HG02763 (cell line): ENCODE results near the gene GRB10.

Source experiments
- ATAC-seq: cut with Tn5 transposase; IDR thresholded peaks from one replicate; pipeline ENCODE4 v1.9.1; 2021; ENCODE audit warnings: mild to moderate bottlenecking, moderate library complexity; ENCODE audit not compliant: unreplicated experiment

Gene GRB10

GRCh38 chr7:50721661-50722259 is 60.9 kb downstream of the GRB10 start:
- no peak for ATAC-seq

- no peak for ATAC-seq
Observed at GRCh38 chr7:50721160-50721559, 61.5 kb downstream of the GRB10 start.

GRCh38 chr7:50720295-50720694 is 62.4 kb downstream of the GRB10 start:
- ATAC-seq, result no peak

- no peak for ATAC-seq
Observed at GRCh38 chr7:50718876-50719275, 63.8 kb downstream of the GRB10 start.

- no peak for ATAC-seq
Observed at GRCh38 chr7:50718311-50718710, 64.4 kb downstream of the GRB10 start.

- no peak for ATAC-seq
Observed at GRCh38 chr7:50717181-50717580, 65.5 kb downstream of the GRB10 start.

GRCh38 chr7:50714857-50715256 is 67.8 kb downstream of the GRB10 start:
- ATAC-seq, result no peak

- no peak for ATAC-seq
Observed at GRCh38 chr7:50713123-50713965, 69.4 kb downstream of the GRB10 start.

GRCh38 chr7:50712252-50713122 is 70.2 kb downstream of the GRB10 start:
- ATAC-seq, result no peak

GRCh38 chr7:50711271-50712175 is 71.2 kb downstream of the GRB10 start:
- ATAC-seq, result no peak

GRCh38 chr7:50710441-50711154 is 72.1 kb downstream of the GRB10 start:
- ATAC-seq, result no peak

- ATAC-seq, result no peak
Observed at GRCh38 chr7:50709151-50709550, 73.5 kb downstream of the GRB10 start.

GRCh38 chr7:50707236-50708006 is 75.3 kb downstream of the GRB10 start:
- no peak for ATAC-seq

GRCh38 chr7:50706469-50706937 is 76.2 kb downstream of the GRB10 start:
- ATAC-seq, result no peak

GRCh38 chr7:50704844-50705243 is 77.9 kb downstream of the GRB10 start:
- no peak for ATAC-seq

- ATAC-seq, result no peak
Observed at GRCh38 chr7:50703654-50704053, 79.0 kb downstream of the GRB10 start.

GRCh38 chr7:50699143-50699542 is 83.6 kb downstream of the GRB10 start:
- no peak for ATAC-seq

GRCh38 chr7:50697748-50698147 is 84.9 kb downstream of the GRB10 start:
- no peak for ATAC-seq
